ENCODE results near the gene SLC18B1.

DNA sequence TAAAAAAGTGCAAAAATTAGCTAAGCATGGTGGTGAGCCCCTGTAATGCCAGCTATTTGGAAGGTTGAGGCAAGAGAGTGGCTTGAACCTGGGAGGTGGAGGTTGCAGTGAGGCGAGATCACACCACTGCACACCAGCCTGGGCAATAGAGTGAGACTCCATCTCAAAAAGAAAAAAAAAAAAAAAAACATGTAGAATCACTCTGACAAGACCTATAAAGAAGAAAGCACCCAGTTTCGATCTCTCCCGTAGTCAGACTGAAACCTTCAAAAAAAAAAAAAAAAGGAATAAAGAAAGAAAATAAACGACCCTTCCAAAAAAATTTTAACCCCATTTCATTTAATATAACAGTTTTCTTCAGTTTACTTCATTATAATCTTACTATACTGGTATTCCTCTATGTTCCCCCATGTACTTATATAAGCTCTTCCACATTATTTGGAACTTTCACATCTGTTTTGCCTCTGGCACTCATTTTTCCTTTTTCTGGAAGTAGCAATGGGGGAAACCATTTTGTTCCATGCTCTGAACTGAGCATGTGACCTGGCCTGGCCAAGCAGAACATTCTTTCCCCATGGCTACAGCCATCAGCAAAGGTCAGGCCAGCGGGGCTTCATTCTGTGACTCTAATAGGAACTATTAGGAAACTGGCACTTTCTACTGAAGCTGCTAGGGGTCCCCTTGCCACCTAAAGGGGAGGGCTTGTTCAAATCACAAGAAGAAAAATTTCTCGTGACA, 9.6 kb downstream of the SLC18B1 start:
- TF ChIP-seq OSR1 (CRISPR knock-in tag; IDR thresholded peaks at IDR 0.05): no peak
- TF ChIP-seq TCF4 (CRISPR knock-in tag; IDR thresholded peaks at IDR 0.05; ENCODE audit: borderline replicate concordance): no peak
- no peak for TF ChIP-seq ZNF70 (CRISPR knock-in tag; IDR thresholded peaks at IDR 0.05)
- TF ChIP-seq ZFP30 (CRISPR knock-in tag; IDR thresholded peaks at IDR 0.05): no peak
- no peak for TF ChIP-seq ZNF8 (CRISPR knock-in tag; IDR thresholded peaks at IDR 0.05)
- no peak for TF ChIP-seq CREB5 (CRISPR knock-in tag; IDR thresholded peaks at IDR 0.05; ENCODE audit: low read depth)
- no peak for TF ChIP-seq ZNF565 (CRISPR knock-in tag; conservative IDR thresholded peaks at IDR 0.05; ENCODE audit: low read depth)
- TF ChIP-seq RARB (CRISPR knock-in tag; IDR thresholded peaks at IDR 0.05): no peak

Measured in SK-N-SH treated with all-trans-retinoic acid at 6 μM for 48 hours (cell line).